ENCODE results near the gene SRRD.

DNA sequence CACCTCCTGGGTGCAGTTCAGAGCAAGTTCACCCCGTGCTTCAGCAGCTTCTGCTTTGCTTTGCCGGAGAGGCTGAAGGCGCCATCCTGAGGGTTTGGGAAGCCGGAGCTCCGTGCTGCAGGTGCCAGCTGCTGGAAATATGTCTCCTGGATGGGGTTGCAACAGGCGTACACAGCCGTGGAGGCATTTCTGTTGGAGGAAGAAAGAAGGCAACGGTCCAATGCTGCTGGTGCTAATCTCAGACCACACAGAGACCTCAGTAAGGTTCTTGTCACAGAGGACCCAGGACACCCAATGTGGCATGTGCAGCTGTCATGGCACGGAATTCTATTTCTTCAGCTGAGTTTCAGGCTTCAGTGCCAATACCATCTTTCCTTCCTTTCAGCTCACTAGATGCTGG is 30.5 kb upstream of the SRRD start:
- TF ChIP-seq, protein P1, sequence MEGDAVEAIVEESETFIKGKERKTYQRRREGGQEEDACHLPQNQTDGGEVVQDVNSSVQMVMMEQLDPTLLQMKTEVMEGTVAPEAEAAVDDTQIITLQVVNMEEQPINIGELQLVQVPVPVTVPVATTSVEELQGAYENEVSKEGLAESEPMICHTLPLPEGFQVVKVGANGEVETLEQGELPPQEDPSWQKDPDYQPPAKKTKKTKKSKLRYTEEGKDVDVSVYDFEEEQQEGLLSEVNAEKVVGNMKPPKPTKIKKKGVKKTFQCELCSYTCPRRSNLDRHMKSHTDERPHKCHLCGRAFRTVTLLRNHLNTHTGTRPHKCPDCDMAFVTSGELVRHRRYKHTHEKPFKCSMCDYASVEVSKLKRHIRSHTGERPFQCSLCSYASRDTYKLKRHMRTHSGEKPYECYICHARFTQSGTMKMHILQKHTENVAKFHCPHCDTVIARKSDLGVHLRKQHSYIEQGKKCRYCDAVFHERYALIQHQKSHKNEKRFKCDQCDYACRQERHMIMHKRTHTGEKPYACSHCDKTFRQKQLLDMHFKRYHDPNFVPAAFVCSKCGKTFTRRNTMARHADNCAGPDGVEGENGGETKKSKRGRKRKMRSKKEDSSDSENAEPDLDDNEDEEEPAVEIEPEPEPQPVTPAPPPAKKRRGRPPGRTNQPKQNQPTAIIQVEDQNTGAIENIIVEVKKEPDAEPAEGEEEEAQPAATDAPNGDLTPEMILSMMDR (IDR thresholded peaks at IDR 0.05) = no peak
- no peak for TF ChIP-seq POLR2A (IDR thresholded peaks at IDR 0.05)

All from Peyer's patch (tissue), 4 donors.